ENCODE measurements around the gene CCDC116. TPM values are rescaled to one million over a fixed set of nuclear protein-coding genes. Genes with fewer than 3 reads are reported as not detected.
A peak's percentile ranks its signal among the peaks of the same experiment; 100 is the strongest.

CCDC116 gene
- total and polyA plus RNA-seq, 10 of the 15 experiments (the other 5 are each of a cell fraction or from before 2014, with no cell fraction given) = 0.04 to 0.18 (median 0.04) TPM; not detected in 6

DNA sequence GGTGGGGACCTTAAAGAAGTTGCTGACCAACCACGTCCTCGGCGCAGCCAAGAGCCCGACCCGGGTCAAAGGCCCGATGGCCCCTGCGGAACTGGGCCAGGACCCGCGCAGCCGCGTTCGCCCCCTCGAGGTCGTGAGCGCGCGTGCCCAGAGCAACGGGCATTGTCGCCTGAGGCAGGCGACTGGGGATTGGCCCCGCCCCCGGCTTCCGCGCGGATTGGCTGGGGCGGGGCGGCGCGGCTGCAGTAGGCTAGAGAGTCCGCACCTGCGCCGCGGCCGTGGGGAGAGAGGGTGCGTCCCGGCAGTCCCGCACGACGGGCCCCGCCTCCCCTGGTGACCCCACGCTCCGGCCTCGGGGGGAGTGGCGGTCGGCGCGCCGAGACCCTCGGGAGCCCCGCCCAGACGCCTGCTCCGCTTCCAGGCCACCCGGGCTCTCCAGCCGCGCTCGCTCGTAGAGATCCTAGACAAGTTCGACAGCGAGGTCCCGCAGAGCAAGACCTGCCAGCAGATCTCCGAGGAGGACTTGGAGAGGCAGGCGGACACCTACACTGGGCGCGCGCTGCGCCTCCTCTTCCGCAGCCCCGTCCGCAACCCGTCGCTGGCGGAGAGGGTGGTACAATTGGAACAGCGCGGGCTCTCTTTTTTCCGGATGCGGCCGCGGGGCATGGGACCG, 24.9 kb downstream of the CCDC116 start (continued):
- TF ChIP-seq EZH2 (IDR thresholded peaks at IDR 0.05; ENCODE audit: borderline replicate concordance, control insufficient read depth, low read depth, low read length) (no peak), ZNF384 (IDR thresholded peaks at IDR 0.05; ENCODE audit: borderline replicate concordance, low read depth, low read length) (no peak), ZSCAN29 (IDR thresholded peaks at IDR 0.05) (no peak), NBN (IDR thresholded peaks at IDR 0.05) (no peak), NFIC (IDR thresholded peaks at IDR 0.05; ENCODE audit: low read depth, low read length) (no peak)

DNA sequence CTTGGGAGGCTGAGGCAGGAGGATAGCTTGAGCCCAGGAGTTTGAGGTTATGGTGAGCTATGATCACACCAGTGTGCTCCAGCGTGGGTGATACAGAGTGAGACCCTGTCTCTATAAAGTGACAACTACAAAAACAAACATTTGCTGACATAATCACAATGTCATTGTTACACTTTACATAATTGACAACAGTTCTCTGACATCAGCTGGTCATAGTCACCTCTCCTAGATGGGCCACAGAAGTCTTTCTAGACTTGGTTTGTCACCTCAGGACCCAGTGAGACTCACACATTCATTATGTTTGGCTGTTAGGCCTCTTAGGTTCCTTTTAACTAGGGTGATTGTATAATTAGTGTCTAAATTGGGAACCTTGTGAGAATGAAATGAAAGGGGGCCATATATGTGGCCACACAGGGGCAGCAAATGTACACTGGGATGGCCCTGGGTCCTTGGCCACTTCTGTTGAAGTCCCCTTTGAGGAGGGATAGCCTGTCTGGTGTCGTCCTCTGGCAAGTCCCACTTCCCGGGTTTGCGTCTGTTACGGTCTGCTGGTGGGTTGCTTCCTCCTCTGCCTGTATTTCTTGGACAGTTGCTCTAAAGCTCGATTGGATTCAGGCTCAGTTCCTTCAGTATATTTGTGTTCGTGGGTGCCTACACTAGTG, 27.4 kb downstream of the CCDC116 start:
- intact Hi-C loops (cut with micrococcal nuclease; ENCODE audit: unreplicated experiment) (no loop called here), in situ Hi-C loops (cut with MboI) (no loop called here)
- TF ChIP-seq, protein P1, sequence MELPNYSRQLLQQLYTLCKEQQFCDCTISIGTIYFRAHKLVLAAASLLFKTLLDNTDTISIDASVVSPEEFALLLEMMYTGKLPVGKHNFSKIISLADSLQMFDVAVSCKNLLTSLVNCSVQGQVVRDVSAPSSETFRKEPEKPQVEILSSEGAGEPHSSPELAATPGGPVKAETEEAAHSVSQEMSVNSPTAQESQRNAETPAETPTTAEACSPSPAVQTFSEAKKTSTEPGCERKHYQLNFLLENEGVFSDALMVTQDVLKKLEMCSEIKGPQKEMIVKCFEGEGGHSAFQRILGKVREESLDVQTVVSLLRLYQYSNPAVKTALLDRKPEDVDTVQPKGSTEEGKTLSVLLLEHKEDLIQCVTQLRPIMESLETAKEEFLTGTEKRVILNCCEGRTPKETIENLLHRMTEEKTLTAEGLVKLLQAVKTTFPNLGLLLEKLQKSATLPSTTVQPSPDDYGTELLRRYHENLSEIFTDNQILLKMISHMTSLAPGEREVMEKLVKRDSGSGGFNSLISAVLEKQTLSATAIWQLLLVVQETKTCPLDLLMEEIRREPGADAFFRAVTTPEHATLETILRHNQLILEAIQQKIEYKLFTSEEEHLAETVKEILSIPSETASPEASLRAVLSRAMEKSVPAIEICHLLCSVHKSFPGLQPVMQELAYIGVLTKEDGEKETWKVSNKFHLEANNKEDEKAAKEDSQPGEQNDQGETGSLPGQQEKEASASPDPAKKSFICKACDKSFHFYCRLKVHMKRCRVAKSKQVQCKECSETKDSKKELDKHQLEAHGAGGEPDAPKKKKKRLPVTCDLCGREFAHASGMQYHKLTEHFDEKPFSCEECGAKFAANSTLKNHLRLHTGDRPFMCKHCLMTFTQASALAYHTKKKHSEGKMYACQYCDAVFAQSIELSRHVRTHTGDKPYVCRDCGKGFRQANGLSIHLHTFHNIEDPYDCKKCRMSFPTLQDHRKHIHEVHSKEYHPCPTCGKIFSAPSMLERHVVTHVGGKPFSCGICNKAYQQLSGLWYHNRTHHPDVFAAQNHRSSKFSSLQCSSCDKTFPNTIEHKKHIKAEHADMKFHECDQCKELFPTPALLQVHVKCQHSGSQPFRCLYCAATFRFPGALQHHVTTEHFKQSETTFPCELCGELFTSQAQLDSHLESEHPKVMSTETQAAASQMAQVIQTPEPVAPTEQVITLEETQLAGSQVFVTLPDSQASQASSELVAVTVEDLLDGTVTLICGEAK (IDR thresholded peaks at IDR 0.05; ENCODE audit: borderline replicate concordance) = no peak
- 0 out of 2 replicates have a peak, but pooled peaks have one; percentile 6 for TF ChIP-seq RAD21 (IDR thresholded peaks at IDR 0.05; ENCODE audit: insufficient read depth, low read depth, low read length)
- Histone ChIP-seq H3K4me2 (ENCODE audit: control insufficient read depth, insufficient read depth) (no peak overlapping the region), H3K36me3 (ENCODE audit: control insufficient read depth in 2 of 2, insufficient read depth in 2 of 2, low read length in 1 of 2) (no peaks in the 10 kb centered on the region), H3K27me3 (replicated peaks in 1 of 2; ENCODE audit: control insufficient read depth in 2 of 2, insufficient read depth in 2 of 2, low read length in 1 of 2) (no peaks in the 10 kb centered on the region), H3K79me2 (ENCODE audit: control insufficient read depth, insufficient read depth, low read length) (no peaks in the 10 kb centered on the region), H3K27ac (ENCODE audit: control insufficient read depth, insufficient read depth) (no peak overlapping the region), H3K9me3 (replicated peaks; ENCODE audit: control insufficient read depth, insufficient read depth, low read length) (no peaks in the 10 kb centered on the region), H3K4me1 (ENCODE audit: control insufficient read depth, insufficient read depth, low read length) (no peaks in the 10 kb centered on the region), H4K20me1 (ENCODE audit: control insufficient read depth, insufficient read depth) (no peaks in the 10 kb centered on the region), H3K9ac (ENCODE audit: control insufficient read depth, insufficient read depth, low read length) (no peak overlapping the region), H3K4me3 (no peak overlapping the region), H2AFZ (ENCODE audit: control insufficient read depth, low read depth, low read length) (no peak overlapping the region)
- 51% methylated on average over 7 of the region's 7 CpGs for WGBS (ENCODE audit: insufficient coverage, insufficient replicate concordance, low lambda C conversion rate, missing lambda C conversion rate)
- ChIA-PET CTCF (no interaction called here), SMC1A (ENCODE audit: uncharacterized antibody, unreplicated experiment) (interaction anchor here (0.6 to 1.1 kb wide), 2 partner anchors 13 to 277 kb away, joined by 3 read pairs; no protein-coding TSS in a partner anchor), POLR2A (interaction anchor here (0.8 kb wide), 1 partner anchor 11 kb away, joined by 3 read pairs; no protein-coding TSS in a partner anchor), RAD21 (ENCODE audit: unreplicated experiment) (interaction anchor here (0.9 kb wide), 1 partner anchor 13 kb away, joined by 3 read pairs; no protein-coding TSS in a partner anchor)
- BruUV-seq (replicated peaks) = no TSS peak
- no peak for ATAC-seq
- DNase-seq (ENCODE audit: low read depth, low spot score) = no peak
- FAIRE-seq = no peak
